H1 (cell line): ENCODE results near the gene GJD3. TPM values are rescaled to one million over a fixed set of nuclear protein-coding genes. Genes with fewer than 3 reads are reported as not detected.
A peak's percentile ranks its signal among the peaks of the same experiment; 100 is the strongest.

Experiments used
- CTCF ChIA-PET: fragments of 300-600 bp; sonication (Branson Sonifier 250); formaldehyde crosslinking; loops from one replicate; lab custom pipeline; 2021; ENCODE audit not compliant: partially characterized antibody; lab: Charles Lee
- POLR2A ChIA-PET: fragments of 300-600 bp; sonication (Branson Sonifier 250); formaldehyde crosslinking; loops from one replicate; lab custom pipeline; 2021; ENCODE audit warnings: inconsistent platforms; ENCODE audit not compliant: partially characterized antibody; lab: Charles Lee
- DNase-seq, 2 experiments: peaks; one replicate each; pipeline versions ENCODE4 v3.0.0 to v3.0.0-alpha.2; 2010 to 2022; ENCODE audit warnings: low spot score in 2 of 2, low read depth in 1 of 2, mixed read lengths in 1 of 2
- FAIRE-seq: peaks from 2 replicates; lab custom pipeline; 2011; peaks lifted over from hg19 to GRCh38; lab: Jason Lieb, UNC
- H2AFZ ChIP-seq: 2 replicates; pipeline ENCODE4 v1.8.1; 2012; ENCODE audit warnings: low read length, inconsistent platforms
- H2AK5ac ChIP-seq: 2 replicates; pipeline ENCODE4 v1.6.1; 2013; ENCODE audit warnings: low read depth, low read length
- H2BK120ac ChIP-seq: replicated peaks from 2 replicates; pipeline ENCODE3; 2013; ENCODE audit warnings: low read depth, low read length, inconsistent platforms
- H2BK12ac ChIP-seq: 2 replicates; pipeline ENCODE4 v1.6.1; 2013; ENCODE audit warnings: low read depth, low read length
- H2BK15ac ChIP-seq: 2 replicates; pipeline ENCODE4 v1.6.1; 2013; ENCODE audit warnings: low read length
- H2BK20ac ChIP-seq: 2 replicates; pipeline ENCODE4 v1.6.1; 2013; ENCODE audit warnings: low read length
- H2BK5ac ChIP-seq: 2 replicates; pipeline ENCODE4 v1.6.1; 2013; ENCODE audit warnings: low read depth, low read length
- H3K14ac ChIP-seq: 2 replicates; pipeline ENCODE4 v1.6.1; 2013; ENCODE audit warnings: inconsistent platforms; ENCODE audit not compliant: insufficient read length
- H3K18ac ChIP-seq: 2 replicates; pipeline ENCODE4 v1.6.1; 2013; ENCODE audit warnings: low read length; ENCODE audit errors: extremely low read depth
- H3K23ac ChIP-seq: 2 replicates; pipeline ENCODE4 v1.6.1; 2013; ENCODE audit warnings: inconsistent platforms; ENCODE audit not compliant: insufficient read length
- H3K23me2 ChIP-seq: 2 replicates; pipeline ENCODE4 v1.6.1; 2013; ENCODE audit warnings: low read depth, low read length
- H3K27ac ChIP-seq: 2 replicates; pipeline ENCODE4 v1.6.1; 2011; ENCODE audit warnings: low read depth, low read length, inconsistent platforms
- H3K27me3 ChIP-seq, 4 experiments: replicated peaks in 1 of 4; 1 replicate in 1 of 4; 2 replicates in 3 of 4; pipeline versions ENCODE4 v1.6.1 to v1.8.1; 2011 to 2013; ENCODE audit warnings: low read length in 3 of 4, mild to moderate bottlenecking in 3 of 4, inconsistent platforms in 2 of 4, mixed read lengths in 2 of 4, moderate library complexity in 1 of 4; ENCODE audit not compliant: control insufficient read depth in 3 of 4, insufficient read depth in 3 of 4; ENCODE audit errors: extremely low read depth in 1 of 4
- H3K36me3 ChIP-seq, 4 experiments: 2 replicates each; pipeline versions ENCODE4 v1.6.1 to v1.8.1; 2011 to 2013; ENCODE audit warnings: mild to moderate bottlenecking in 4 of 4, low read length in 3 of 4, moderate library complexity in 2 of 4, control low read depth in 1 of 4, inconsistent platforms in 1 of 4; ENCODE audit not compliant: insufficient read depth in 4 of 4, control insufficient read depth in 2 of 4
- H3K4ac ChIP-seq: replicated peaks from 2 replicates; pipeline ENCODE3; 2013; ENCODE audit warnings: low read length, low read depth, mixed read lengths, inconsistent platforms; ENCODE audit not compliant: insufficient read length
- H3K4me1 ChIP-seq, 4 experiments: replicated peaks in 1 of 4; 1 replicate in 1 of 4; 2 replicates in 3 of 4; pipeline versions ENCODE4 v1.6.1 to v1.8.1; 2011 to 2013; ENCODE audit warnings: low read length in 3 of 4, inconsistent platforms in 2 of 4, mixed read lengths in 1 of 4; ENCODE audit not compliant: insufficient read depth in 4 of 4, control insufficient read depth in 3 of 4
- H3K4me2 ChIP-seq, 2 experiments: 2 replicates each; pipeline versions ENCODE4 v1.6.1 to v1.8.1; 2011 to 2013; ENCODE audit warnings: low read depth in 2 of 2, low read length in 2 of 2, control low read depth in 1 of 2, inconsistent platforms in 1 of 2, mild to moderate bottlenecking in 1 of 2; ENCODE audit not compliant: insufficient read depth in 1 of 2
- H3K4me3 ChIP-seq, 4 experiments: fragments of 200-600, 300-600 bp in 1 of 4; sonication (generic), shearing (Covaris generic), sonication (Bioruptor Twin) in 1 of 4; 2 replicates each; pipeline versions ENCODE4 v1.5.1 to v1.8.1; 2011 to 2016; ENCODE audit warnings: low read length in 4 of 4, low read depth in 3 of 4, control low read depth in 2 of 4, inconsistent platforms in 2 of 4, mild to moderate bottlenecking in 2 of 4, mixed read lengths in 1 of 4, moderate library complexity in 1 of 4; ENCODE audit not compliant: insufficient read depth in 2 of 4; ENCODE audit errors: extremely low read depth in 1 of 4
- H3K56ac ChIP-seq: replicated peaks from 2 replicates; pipeline ENCODE3; 2013; ENCODE audit warnings: low read depth, mild to moderate bottlenecking, mixed read lengths, low read length, inconsistent platforms; ENCODE audit not compliant: insufficient read length
- H3K79me1 ChIP-seq: 2 replicates; pipeline ENCODE4 v1.6.1; 2013; ENCODE audit warnings: low read depth, low read length, control low read depth
- H3K79me2 ChIP-seq, 2 experiments: 2 replicates each; pipeline versions ENCODE4 v1.6.1 to v1.8.1; 2012 to 2013; ENCODE audit warnings: low read length in 2 of 2, mild to moderate bottlenecking in 2 of 2, inconsistent platforms in 1 of 2; ENCODE audit not compliant: insufficient read depth in 2 of 2, control insufficient read depth in 1 of 2
- H3K9ac ChIP-seq, 4 experiments: replicated peaks in 1 of 4; 1 replicate in 1 of 4; 2 replicates in 3 of 4; pipeline versions ENCODE4 v1.6.1 to v1.8.1; 2011 to 2013; ENCODE audit warnings: low read depth in 3 of 4, low read length in 3 of 4, control low read depth in 2 of 4, mild to moderate bottlenecking in 2 of 4, moderate library complexity in 2 of 4, inconsistent platforms in 1 of 4; ENCODE audit errors: extremely low read depth in 1 of 4
- H3K9me3 ChIP-seq, 2 experiments: 2 replicates each; pipeline versions ENCODE4 v1.6.1 to v1.8.1; 2012 to 2013; ENCODE audit warnings: mild to moderate bottlenecking in 2 of 2, moderate library complexity in 2 of 2, control low read depth in 1 of 2, inconsistent platforms in 1 of 2, low read depth in 1 of 2, low read length in 1 of 2, mixed read lengths in 1 of 2; ENCODE audit not compliant: insufficient read depth in 2 of 2
- H4K20me1 ChIP-seq, 2 experiments: replicated peaks in 1 of 2; 2 replicates each; pipeline versions ENCODE3 to v1.8.1; 2011 to 2013; ENCODE audit warnings: inconsistent platforms in 2 of 2, low read length in 2 of 2, mild to moderate bottlenecking in 1 of 2; ENCODE audit not compliant: insufficient read depth in 2 of 2, control insufficient read depth in 1 of 2
- H4K5ac ChIP-seq: 2 replicates; pipeline ENCODE4 v1.6.1; 2013; ENCODE audit warnings: low read length, low read depth, mixed read lengths, inconsistent platforms; ENCODE audit not compliant: insufficient read length
- H4K8ac ChIP-seq: 2 replicates; pipeline ENCODE4 v1.8.0; 2013; ENCODE audit warnings: mild to moderate bottlenecking, moderate library complexity, low read length, inconsistent platforms; ENCODE audit not compliant: insufficient read depth; ENCODE audit errors: extremely low read depth
- H4K91ac ChIP-seq: replicated peaks from 2 replicates; pipeline ENCODE3; 2013; ENCODE audit warnings: low read length, mixed read lengths, inconsistent platforms; ENCODE audit not compliant: insufficient read length
- CTCF ChIP-seq, 3 experiments: IDR thresholded peaks; 1 replicate in 2 of 3; 2 replicates in 1 of 3; pipeline versions ENCODE4 v1.5.1 to v1.6.1; 2011; ENCODE audit warnings: low read length in 3 of 3, mild to moderate bottlenecking in 3 of 3, inconsistent platforms in 2 of 3, low read depth in 1 of 3, moderate library complexity in 1 of 3; ENCODE audit not compliant: insufficient read depth in 1 of 3; ENCODE audit errors: control extremely low read depth in 1 of 3
- PHF8 ChIP-seq: fragments of 200-600 bp; sonication (generic); conservative IDR thresholded peaks from 2 replicates; pipeline ENCODE4 v1.7.1; 2012; ENCODE audit warnings: low read depth, mild to moderate bottlenecking, inconsistent platforms, low read length, moderate library complexity
- POLR2A ChIP-seq, 2 experiments: IDR thresholded peaks; 1 replicate in 1 of 2; 2 replicates in 1 of 2; pipeline ENCODE4 v1.6.1; 2011; ENCODE audit warnings: low read depth in 2 of 2, low read length in 2 of 2, mild to moderate bottlenecking in 2 of 2; ENCODE audit errors: control extremely low read depth in 1 of 2
- SIN3A ChIP-seq, 2 experiments: IDR thresholded peaks in 1 of 2; conservative IDR thresholded peaks in 1 of 2; 2 replicates each; pipeline ENCODE4 v1.6.1; 2011 to 2012; ENCODE audit warnings: low read length in 2 of 2, improper control_type of control experiment in 1 of 2, low read depth in 1 of 2, mild to moderate bottlenecking in 1 of 2
- TAF7 ChIP-seq: optimal IDR thresholded peaks from 2 replicates; pipeline ENCODE3; 2011; ENCODE audit warnings: low read depth, mild to moderate bottlenecking, inconsistent platforms, low read length, moderate library complexity, borderline replicate concordance
- WGBS, 2 experiments: shearing (Covaris generic) in 1 of 2; methylation state at CpG; one replicate each; pipeline versions ENCODE4 v1.1.6 to v1.1.7; 2013 to 2015; ENCODE audit warnings: low lambda C conversion rate in 2 of 2, mixed read lengths in 2 of 2, inconsistent platforms in 1 of 2, low coverage in 1 of 2, missing lambda C conversion rate in 1 of 2; ENCODE audit not compliant: insufficient replicate concordance in 2 of 2, insufficient coverage in 1 of 2, insufficient read length in 1 of 2; ENCODE audit errors: extremely low coverage in 1 of 2, missing lambda C conversion rate in 1 of 2; 5-methylcytosine and 5-hydroxymethylcytosine counted together
- polyA plus RNA-seq, 7 experiments: library from polyadenylated mRNA; depleted of rRNA in 3 of 7; stranded (reverse) in 5 of 7; unstranded in 2 of 7; fragments of >200 nt in 5 of 7; fragments of 200-250 nt in 2 of 7; gene quantifications; 1 replicate in 5 of 7; 2 replicates in 1 of 7; 4 replicates in 1 of 7; pipeline versions ENCODE4 v1.2.1 to v1.2.3, GENCODE V29; 2011 to 2013; ENCODE audit warnings: missing spikeins in 2 of 7, mixed read lengths in 2 of 7
- total RNA-seq: library from RNA; stranded (reverse); fragmentation: NEBNext Ultra II Directional; extraction: Animal tissue kit (Norgen Biotek cat#: 25700); gene quantifications from 2 replicates; pipeline ENCODE4 v1.2.1, GENCODE V29; 2021
- TF ChIP-seq, protein P1 (sequence below): IDR thresholded peaks from 2 replicates; pipeline ENCODE4 v1.6.1; 2011; ENCODE audit warnings: low read depth, mild to moderate bottlenecking, low read length; ENCODE audit not compliant: insufficient read depth

Gene GJD3
- total and polyA plus RNA-seq, 2 of the 8 experiments (the other 6 are each of a cell fraction or from before 2014, with no cell fraction given) = 0.53 to 1.9 TPM

DNA sequence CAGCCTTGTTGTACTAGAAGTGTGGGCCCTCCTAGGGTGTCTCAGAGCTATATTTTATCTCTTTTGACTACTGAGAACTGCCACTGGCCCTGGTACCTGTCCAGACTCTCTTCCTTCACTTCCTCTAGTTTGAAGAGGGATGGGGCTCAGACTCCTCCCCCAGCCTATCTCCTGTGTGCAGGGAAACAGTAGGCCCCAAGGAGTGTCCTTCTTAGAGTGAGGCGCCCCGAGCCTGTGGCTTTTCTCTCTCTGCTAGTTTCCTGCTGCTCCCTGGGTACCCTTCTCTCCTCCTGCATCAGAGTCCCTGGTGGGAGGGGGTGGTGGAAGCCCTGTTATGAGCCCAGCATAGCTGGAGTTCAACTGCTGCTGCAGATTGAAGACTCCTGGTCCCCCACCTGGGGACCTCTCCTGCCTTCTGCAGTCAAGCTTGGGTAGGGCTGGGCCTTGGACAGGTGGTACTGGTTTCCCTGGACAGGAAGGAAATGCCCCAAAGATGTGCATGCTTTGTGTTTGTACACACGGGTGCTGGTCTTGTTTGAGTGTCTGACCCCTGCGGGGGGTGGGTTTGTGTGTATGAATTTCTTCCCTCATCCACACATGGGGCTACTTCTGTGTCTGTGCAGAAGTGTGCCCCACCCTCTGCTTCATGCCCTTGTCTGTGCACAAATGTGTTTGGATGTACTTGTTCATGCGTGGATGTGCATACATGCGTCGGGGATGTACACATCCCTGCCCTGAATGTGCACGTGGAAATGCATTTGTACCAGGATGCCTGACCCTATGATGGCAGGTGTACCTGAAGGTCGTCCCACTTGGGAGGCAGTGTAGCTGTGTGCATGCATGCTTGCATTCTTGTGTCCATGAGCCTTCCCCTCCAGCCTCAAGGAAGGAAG is 48.6 kb downstream of the GJD3 start:
- Histone ChIP-seq H4K91ac (no peak overlapping the region), H3K4me2 (peak overlapping the region; percentile 75 to 97), H4K20me1 (peaks cover 7 to 14% of the 10 kb centered on the region in 2 experiments), H3K56ac (no peak overlapping the region), H3K23ac (peak overlapping the region; percentile 1), H3K23me2 (peaks cover 18% of the 10 kb centered on the region), H4K5ac (no peak overlapping the region), H3K4ac (no peak overlapping the region), H3K79me1 (peaks cover 7% of the 10 kb centered on the region), H3K4me1 (peaks cover 0 to 36% (median 24%) of the 10 kb centered on the region in 4 experiments; a peak in 6 of 7 replicates), H2AFZ (no peak overlapping the region), H3K27me3 (peaks cover 0 to 30% (median 16%) of the 10 kb centered on the region in 4 experiments; a peak in 5 of 7 replicates), H3K9me3 (no peaks in the 10 kb centered on the region), H3K36me3 (no peaks in the 10 kb centered on the region), H2BK15ac (peak overlapping the region; percentile 32; the same call in 1 of the 2 replicates), H3K27ac (no peak overlapping the region), H3K14ac (no peak overlapping the region), H2BK12ac (peak overlapping the region; percentile 32; the same call in 1 of the 2 replicates), H4K8ac (no peak overlapping the region), H2BK120ac (no peak overlapping the region), H2BK5ac (0 out of 2 replicates have a peak overlapping the region, but pooled peaks have one; percentile 2), H2BK20ac (no peak overlapping the region), H3K79me2 (peaks cover 0 to 13% of the 10 kb centered on the region in 2 experiments; a peak in 2 of 4 replicates), H3K18ac (no peak overlapping the region), H3K9ac (peak overlapping the region in 1 of 4 experiments; percentile 48; a peak in 1 of 7 replicates), H2AK5ac (0 out of 2 replicates have a peak overlapping the region, but pooled peaks have one; percentile 11), H3K4me3 (peak overlapping the region; percentile 10 to 81 (median 71); a peak in 6 of 8 replicates)
- CTCF ChIA-PET = interaction anchor here (0.6 to 39.2 kb wide), 14 partner anchors 9 to 100 kb away, joined by 3 to 1198 read pairs (median 4); partner anchors contain the start of genes GJD3 and RARA
- 67% methylated on average over 9 of the region's 9 CpGs; no CpG with 5 or more reads in 1 of the 2 experiments for WGBS, 2 experiments
- POLR2A ChIA-PET = interaction anchor here (0.7 to 30.6 kb wide), 5 partner anchors 10 to 215 kb away, joined by 3 to 570 read pairs (median 5); partner anchors contain the start of genes CDC6, GJD3 and RARA
- FAIRE-seq (no peak), DNase-seq (no peak)
- TF ChIP-seq, protein P1, sequence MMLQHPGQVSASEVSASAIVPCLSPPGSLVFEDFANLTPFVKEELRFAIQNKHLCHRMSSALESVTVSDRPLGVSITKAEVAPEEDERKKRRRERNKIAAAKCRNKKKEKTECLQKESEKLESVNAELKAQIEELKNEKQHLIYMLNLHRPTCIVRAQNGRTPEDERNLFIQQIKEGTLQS = no peak
- no peak for TF ChIP-seq POLR2A (IDR thresholded peaks at IDR 0.05; ENCODE audit: control extremely low read depth in 1 of 2, low read depth in 2 of 2, low read length in 2 of 2)
- TF ChIP-seq SIN3A (conservative IDR thresholded peaks at IDR 0.05 in 1 of 2, IDR thresholded peaks at IDR 0.05 in 1 of 2; ENCODE audit: low read depth in 1 of 2, low read length in 2 of 2) = no peak
- TF ChIP-seq CTCF (IDR thresholded peaks at IDR 0.05; ENCODE audit: control extremely low read depth in 1 of 3, insufficient read depth in 1 of 3, low read depth in 1 of 3, low read length in 3 of 3) = no peak
- no peak for TF ChIP-seq TAF7
- no peak for TF ChIP-seq PHF8
